Psoas muscle (tissue), 8 donors: ENCODE measurements around the gene GNG8. TPM values are rescaled to one million over a fixed set of nuclear protein-coding genes. Genes with fewer than 3 reads are reported as not detected.

ENCODE experiments used
- ATAC-seq, 4 donors: fragments of 200-7000 bp; cut with Tn5 transposase; one replicate each; pipeline ENCODE4 v1.9.1; 2020; ENCODE audit warnings: moderate library complexity in 3 of 4, mild to moderate bottlenecking in 2 of 4
- DNase-seq, 2 donors: peaks; one replicate each; pipeline ENCODE4 v3.0.0-alpha.2; 2020
- H3K27ac ChIP-seq: fragments of 200-600 bp; one replicate; pipeline ENCODE4 v1.8.0; 2022
- H3K27me3 ChIP-seq, 3 donors: fragments of 200-600 bp in 1 of 3; one replicate each; pipeline versions ENCODE4 v1.6.1 to v1.8.0; 2013 to 2022; ENCODE audit warnings: low read length in 2 of 3, mild to moderate bottlenecking in 2 of 3, moderate library complexity in 1 of 3; ENCODE audit not compliant: insufficient read depth in 3 of 3
- H3K36me3 ChIP-seq, 2 donors: fragments of 200-600 bp in 1 of 2; one replicate each; pipeline versions ENCODE4 v1.6.1 to v1.8.0; 2013 to 2022; ENCODE audit warnings: low read depth in 1 of 2, mild to moderate bottlenecking in 1 of 2, moderate library complexity in 1 of 2; ENCODE audit not compliant: insufficient read depth in 1 of 2
- H3K4me1 ChIP-seq: fragments of 200-600 bp; one replicate; pipeline ENCODE4 v1.8.0; 2022
- H3K4me3 ChIP-seq: fragments of 200-600 bp; one replicate; pipeline ENCODE4 v1.8.0; 2022; ENCODE audit warnings: mild to moderate bottlenecking
- H3K9me3 ChIP-seq: fragments of 200-600 bp; one replicate; pipeline ENCODE4 v1.8.0; 2022
- WGBS, 3 donors: extraction: QIAGEN DNeasy Blood & Tissue Kit; methylation state at CpG; one replicate each; pipeline versions ENCODE4 v1.1.6 to v1.1.7; 2013; 5-methylcytosine and 5-hydroxymethylcytosine counted together
- intact Hi-C, 2 donors: fragments of 100-400 bp; cut with DNase I; formaldehyde crosslinking; loops; one replicate each; pipeline versions ENCODE4 v1.11.0 to v1.14.2; 2022
- long read RNA-seq, 2 donors: library from polyadenylated mRNA; unstranded; transcript quantifications; one replicate each; pipeline ENCODE4 v2.0.0, GENCODE V29; 2021
- polyA plus RNA-seq, 3 donors: library from polyadenylated mRNA; stranded (reverse); fragments of 200-250 nt; gene quantifications; one replicate each; pipeline ENCODE4 v1.2.3, GENCODE V29; 2013
- total RNA-seq, 4 donors: library from RNA; stranded (reverse); fragmentation: NEBNext Ultra II Directional in 2 of 4; extraction: Animal tissue kit (Norgen Biotek cat#: 25700) in 2 of 4; gene quantifications; one replicate each; pipeline versions ENCODE4 v1.2.1 to v1.2.4, GENCODE V29; 2021 to 2023
- TF ChIP-seq, protein P1 (sequence below): fragments of 200-600 bp; IDR thresholded peaks from one replicate; pipeline ENCODE4 v1.8.0; 2022; ENCODE audit warnings: antibody characterized with exemption
- donor health status: healthy with polysubstance abuse.
- donor health status: DM: no; HTN: no; CAD: no; lungs with moderate emphysema.
- donor health status: Bipolar disorder and iron deficiency.
- donor health status: healthy.
- donor health status: DM: yes; HTN: yes; CAD: no.
- donor health status: DM: no; HTN: no; CAD: no.
- donor health status: DM: no; HTN: no; CAD: no.
- donor health status: DM: yes; HTN: yes; CAD: no.

GNG8 gene
- total RNA-seq (not detected), polyA plus RNA-seq (not detected)
- long read RNA-seq, donor 1, result 0 reads
- long read RNA-seq, donor 2, result 0 reads

DNA sequence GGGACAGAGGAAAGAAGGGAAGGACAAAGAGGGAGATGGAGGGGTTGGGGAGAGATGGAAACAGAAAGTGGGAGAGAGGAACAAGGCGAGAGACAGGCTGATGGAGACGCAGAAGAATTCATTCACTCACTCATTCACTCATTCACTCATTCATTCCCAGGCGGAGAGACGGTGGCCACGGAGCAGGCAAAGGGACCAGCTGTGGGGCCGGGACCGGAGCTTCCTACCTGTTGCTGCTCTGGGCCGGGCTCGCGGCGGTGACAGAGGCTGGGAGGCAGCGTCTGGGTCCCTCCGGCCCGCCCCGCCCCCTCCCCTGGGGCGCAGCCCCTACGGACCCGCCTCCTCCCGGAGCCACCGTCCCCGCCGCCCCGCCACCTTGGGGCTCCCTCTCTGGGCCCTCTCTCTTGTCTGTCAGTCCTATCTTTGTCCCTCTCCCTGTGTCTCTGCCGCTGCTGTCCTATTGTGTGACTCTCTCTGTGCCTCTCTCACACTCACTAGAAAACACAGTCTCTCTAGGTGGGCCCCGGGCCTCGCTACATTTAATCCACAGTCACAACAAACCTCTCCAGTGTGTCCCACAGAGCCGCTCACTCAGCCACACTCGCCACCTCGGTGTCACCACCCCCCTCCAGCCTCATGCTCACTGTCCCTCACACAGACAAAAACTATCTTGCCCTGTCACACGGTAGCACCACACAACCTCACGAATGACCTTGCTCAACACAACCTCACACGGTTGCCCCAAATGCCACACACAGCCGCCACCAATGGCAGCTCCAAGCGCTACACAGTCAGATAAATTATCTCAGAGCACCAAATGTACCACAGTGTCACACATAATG is at the start of gene GNG8:
TSS of gene GNG8 (minus strand) at position 283 of the 842 bp plus-strand sequence. CDS start 1,520 bp downstream, outside the sequence.
- no peak for ATAC-seq
- intact Hi-C loops, result no loop called here

DNA sequence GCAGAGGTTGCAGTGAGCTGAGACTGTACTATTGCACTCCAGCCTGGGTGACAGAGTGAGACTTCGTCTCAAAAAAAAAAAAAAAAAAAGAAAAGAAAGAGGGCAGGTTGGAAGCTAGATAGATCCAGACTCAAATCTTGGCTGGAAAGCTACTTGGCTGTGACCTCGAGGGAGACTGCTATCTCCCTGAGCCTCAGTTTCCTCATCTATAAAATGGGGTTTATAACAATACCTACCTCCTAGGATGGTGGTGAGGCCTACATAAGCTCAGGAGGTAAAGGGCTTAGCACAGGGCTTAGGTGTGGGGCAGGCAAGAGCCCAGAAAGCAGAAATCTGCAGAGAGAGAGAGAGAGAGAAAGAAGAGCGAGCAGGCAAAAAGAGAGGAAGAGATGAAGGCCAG is 49.2 kb upstream of the GNG8 start:
- Histone ChIP-seq H3K36me3 (peaks cover 3 to 85% of the 10 kb centered on the region in 2 donors), H3K27ac (no peak overlapping the region), H3K4me3 (no peak overlapping the region), H3K4me1 (no peaks in the 10 kb centered on the region), H3K9me3 (no peaks in the 10 kb centered on the region), H3K27me3 (no peaks in the 10 kb centered on the region)
- no peak for DNase-seq
- 60 to 74% (median 69%) methylated on average over 3 of the region's 3 CpGs for WGBS, 3 donors
- intact Hi-C loops, result no loop called here
- TF ChIP-seq, protein P1, sequence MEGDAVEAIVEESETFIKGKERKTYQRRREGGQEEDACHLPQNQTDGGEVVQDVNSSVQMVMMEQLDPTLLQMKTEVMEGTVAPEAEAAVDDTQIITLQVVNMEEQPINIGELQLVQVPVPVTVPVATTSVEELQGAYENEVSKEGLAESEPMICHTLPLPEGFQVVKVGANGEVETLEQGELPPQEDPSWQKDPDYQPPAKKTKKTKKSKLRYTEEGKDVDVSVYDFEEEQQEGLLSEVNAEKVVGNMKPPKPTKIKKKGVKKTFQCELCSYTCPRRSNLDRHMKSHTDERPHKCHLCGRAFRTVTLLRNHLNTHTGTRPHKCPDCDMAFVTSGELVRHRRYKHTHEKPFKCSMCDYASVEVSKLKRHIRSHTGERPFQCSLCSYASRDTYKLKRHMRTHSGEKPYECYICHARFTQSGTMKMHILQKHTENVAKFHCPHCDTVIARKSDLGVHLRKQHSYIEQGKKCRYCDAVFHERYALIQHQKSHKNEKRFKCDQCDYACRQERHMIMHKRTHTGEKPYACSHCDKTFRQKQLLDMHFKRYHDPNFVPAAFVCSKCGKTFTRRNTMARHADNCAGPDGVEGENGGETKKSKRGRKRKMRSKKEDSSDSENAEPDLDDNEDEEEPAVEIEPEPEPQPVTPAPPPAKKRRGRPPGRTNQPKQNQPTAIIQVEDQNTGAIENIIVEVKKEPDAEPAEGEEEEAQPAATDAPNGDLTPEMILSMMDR, result no peak
- no peak for ATAC-seq

More for the DNA sequence above, at the start of gene GNG8:
- Histone ChIP-seq H3K4me1 (peaks cover 19% of the 10 kb centered on the region), H3K36me3 (no peaks in the 10 kb centered on the region), H3K9me3 (no peaks in the 10 kb centered on the region), H3K4me3 (no peak within 1 kb of the TSS), H3K27ac (no peak within 1 kb of the TSS), H3K27me3 (peaks cover 0 to 75% (median 27%) of the 10 kb centered on the region in 3 donors)
- DNase-seq, result no peak
- 25 to 39% (median 28%) methylated on average over 19 to 34 of the region's 34 CpGs for WGBS, 3 donors
- TF ChIP-seq, protein P1, result no peak

DNA sequence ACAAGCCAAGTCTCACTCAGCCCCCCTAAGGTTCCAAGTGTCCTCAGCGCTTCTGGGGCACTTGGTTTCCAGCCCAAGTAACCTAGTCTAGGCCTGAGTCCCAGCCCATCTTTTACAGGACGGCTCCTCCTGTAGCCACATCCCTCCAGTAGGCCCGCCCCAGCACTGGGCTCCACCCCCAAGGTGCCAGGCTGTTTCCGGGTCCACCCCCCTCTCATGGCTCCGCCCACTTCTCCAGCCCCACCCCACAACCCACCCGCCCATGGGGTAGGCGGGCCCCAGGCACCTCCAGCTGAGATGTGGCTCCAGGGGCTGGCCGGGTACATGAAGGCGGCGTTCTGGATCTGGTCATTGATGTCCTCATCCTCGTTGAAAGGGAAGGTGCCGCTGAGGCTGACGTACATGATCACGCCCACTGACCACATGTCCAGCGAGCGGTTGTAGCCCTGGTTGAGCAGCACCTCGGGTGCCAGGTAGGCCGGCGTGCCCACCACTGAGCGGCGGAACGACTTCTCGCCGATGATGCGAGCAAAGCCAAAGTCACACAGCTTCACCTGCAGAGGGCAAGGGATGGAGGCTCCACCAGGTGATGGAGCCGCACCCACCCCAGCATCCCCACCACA is 42.2 kb upstream of the GNG8 start:
- H3K4me1 ChIP-seq, result no peaks in the 10 kb centered on the region
- peaks cover 0 to 74% of the 10 kb centered on the region in 2 donors for H3K36me3 ChIP-seq
- intact Hi-C loops, result no loop called here
- ATAC-seq (no peak), DNase-seq (peak in 1 of 2 donors; percentile 55)
- no peaks in the 10 kb centered on the region for H3K27me3 ChIP-seq
- TF ChIP-seq, protein P1, result no peak
- H3K27ac ChIP-seq, result no peak overlapping the region
- WGBS, 3 donors, result 82 to 89% (median 85%) methylated on average over 26 of the region's 26 CpGs
- no peaks in the 10 kb centered on the region for H3K9me3 ChIP-seq
- H3K4me3 ChIP-seq, result no peak overlapping the region

DNA sequence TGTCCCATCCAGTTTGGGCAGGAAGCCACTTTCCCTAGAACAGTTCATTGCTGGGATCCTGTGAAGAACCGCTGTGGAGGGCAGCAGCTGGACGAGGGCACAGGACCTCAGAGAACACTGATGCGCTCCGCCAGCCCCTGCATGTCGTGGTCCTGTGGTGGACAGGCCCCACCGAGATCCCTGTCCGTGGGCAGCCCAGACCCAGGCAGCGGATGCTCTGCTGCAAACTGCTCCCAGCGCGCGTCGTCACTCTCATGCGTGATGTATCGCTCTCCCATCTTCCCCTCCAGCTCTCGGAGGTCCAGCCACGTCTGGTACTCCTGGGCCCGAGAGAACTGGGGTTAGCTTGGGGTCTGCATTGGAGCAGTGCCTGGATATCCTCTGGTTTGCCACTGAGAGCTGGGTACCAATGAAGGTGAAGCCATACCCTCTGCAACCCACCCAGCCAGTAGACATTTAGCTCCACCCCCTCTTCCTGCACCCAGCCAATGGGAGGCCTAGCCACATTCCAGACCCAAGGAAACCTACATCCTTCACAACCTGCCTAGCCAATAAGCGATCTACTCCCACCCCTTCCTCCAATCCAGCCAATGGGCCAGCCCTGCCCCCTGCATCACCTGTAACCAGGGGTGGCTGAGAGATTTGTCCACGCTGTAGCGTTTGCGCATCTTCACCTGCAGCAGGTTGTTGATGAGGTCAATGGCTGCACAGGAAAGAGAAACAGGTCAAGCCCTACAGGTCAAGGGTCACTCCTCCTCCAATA is 38.6 kb upstream of the GNG8 start:
- H3K9me3 ChIP-seq, result no peaks in the 10 kb centered on the region
- H3K4me1 ChIP-seq, result no peaks in the 10 kb centered on the region
- intact Hi-C loops, result no loop called here
- TF ChIP-seq, protein P1, result no peak
- H3K27ac ChIP-seq, result no peak overlapping the region
- DNase-seq, result no peak
- H3K27me3 ChIP-seq, result no peaks in the 10 kb centered on the region
- peaks cover 0 to 51% of the 10 kb centered on the region in 2 donors for H3K36me3 ChIP-seq
- 93 to 95% (median 94%) methylated on average over 21 of the region's 21 CpGs for WGBS, 3 donors
- ATAC-seq, result peak in 1 of 4 donors; percentile 40
- H3K4me3 ChIP-seq, result no peak overlapping the region
